Activated CD4-positive, alpha-beta T cell treated with anti-CD3 and anti-CD28 coated beads for 24 hours (primary cell): Measurements from ENCODE around the gene IRF8.

Experiments
- DNase-seq, 2 donors: peaks; one replicate each; pipeline ENCODE4 v3.0.0-alpha.2; 2020; ENCODE audit warnings: low read depth in 2 of 2

The IRF8 gene

GRCh38 chr16:85956426-85956825 lies 57.5 kb downstream of the IRF8 start:
- no peak for DNase-seq

- no peak for DNase-seq
Observed at GRCh38 chr16:85958731-85959130, 59.8 kb downstream of the IRF8 start.

- no peak for DNase-seq
Observed at GRCh38 chr16:85959686-85960085, 60.7 kb downstream of the IRF8 start.

- no peak for DNase-seq
Observed at GRCh38 chr16:85960486-85961046, 61.6 kb downstream of the IRF8 start.

- DNase-seq: no peak
Observed at GRCh38 chr16:85961988-85962915, 63.3 kb downstream of the IRF8 start.

GRCh38 chr16:85963753-85964285 lies 64.9 kb downstream of the IRF8 start:
- no peak for DNase-seq

- no peak for DNase-seq
Observed at GRCh38 chr16:85965125-85965524, 66.2 kb downstream of the IRF8 start.

GRCh38 chr16:85967111-85967510 lies 68.1 kb downstream of the IRF8 start:
- no peak for DNase-seq

- no peak for DNase-seq
Observed at GRCh38 chr16:85968041-85968920, 69.3 kb downstream of the IRF8 start.

GRCh38 chr16:85969159-85969558 lies 70.2 kb downstream of the IRF8 start:
- DNase-seq: no peak

- no peak for DNase-seq
Observed at GRCh38 chr16:85969591-85969990, 70.6 kb downstream of the IRF8 start.

- no peak for DNase-seq
Observed at GRCh38 chr16:85970016-85970733, 71.2 kb downstream of the IRF8 start.

- DNase-seq: no peak
Observed at GRCh38 chr16:85970738-85971137, 71.8 kb downstream of the IRF8 start.
